Fibroblast of skin of abdomen (primary cell): ENCODE results near the gene TIMP2.
A peak's percentile ranks its signal among the peaks of the same experiment; 100 is the strongest.
"Not testable (repeated sequence)": the region's sequence is repeated elsewhere in the genome, so short reads cannot be mapped to it uniquely, and the experiment has no call there.

ENCODE experiments used
- DNase-seq: peaks from one replicate; pipeline ENCODE4 v3.0.0-alpha.2; 2013

TIMP2 gene

GRCh38 chr17:78886954-78887353 is 38.2 kb downstream of the TIMP2 start:
- DNase-seq, result no peak

- no peak for DNase-seq
Measured at GRCh38 chr17:78885956-78886355, 39.2 kb downstream of the TIMP2 start.

GRCh38 chr17:78884876-78885667 is 40.1 kb downstream of the TIMP2 start:
- no peak for DNase-seq

- DNase-seq, result no peak
Measured at GRCh38 chr17:78884148-78884825, 40.9 kb downstream of the TIMP2 start.

GRCh38 chr17:78883533-78884131 is 41.6 kb downstream of the TIMP2 start:
- DNase-seq, result peak; percentile 97

GRCh38 chr17:78883089-78883532 is 42.1 kb downstream of the TIMP2 start:
- peak; percentile 89 for DNase-seq

GRCh38 chr17:78882540-78883088 is 42.6 kb downstream of the TIMP2 start:
- DNase-seq, result no peak

- peak; percentile 97 for DNase-seq
Measured at GRCh38 chr17:78879635-78880186, 45.5 kb downstream of the TIMP2 start.

- DNase-seq, result no peak
Measured at GRCh38 chr17:78878871-78879527, 46.2 kb downstream of the TIMP2 start.

GRCh38 chr17:78878261-78878660 is 46.9 kb downstream of the TIMP2 start:
- no peak for DNase-seq

- not testable (repeated sequence) for DNase-seq
Measured at GRCh38 chr17:78876954-78877517, 48.2 kb downstream of the TIMP2 start.

- DNase-seq, result no peak
Measured at GRCh38 chr17:78876094-78876597, 49.0 kb downstream of the TIMP2 start.

- peak; percentile 29 for DNase-seq
Measured at GRCh38 chr17:78875363-78876093, 49.7 kb downstream of the TIMP2 start.

GRCh38 chr17:78873519-78874340 is 51.5 kb downstream of the TIMP2 start:
- no peak for DNase-seq

- DNase-seq, result no peak
Measured at GRCh38 chr17:78872486-78872885, 52.7 kb downstream of the TIMP2 start.

GRCh38 chr17:78870621-78871020 is 54.6 kb downstream of the TIMP2 start:
- no peak for DNase-seq

- DNase-seq, result peak; percentile 80
Measured at GRCh38 chr17:78868391-78868790, 56.8 kb downstream of the TIMP2 start.

GRCh38 chr17:78867046-78867445 is 58.1 kb downstream of the TIMP2 start:
- DNase-seq, result not testable (repeated sequence)

- DNase-seq, result peak; percentile 59
Measured at GRCh38 chr17:78865682-78866390, 59.4 kb downstream of the TIMP2 start.
